ENCODE data around the gene MAP7. TPM values are rescaled to one million over a fixed set of nuclear protein-coding genes. Genes with fewer than 3 reads are reported as not detected.

MAP7 gene
- total RNA-seq, 1 donor from 2014 or later: 0.77 TPM

- Mint-ChIP-seq H3K27me3 (ENCODE audit: low read depth) (no peaks in the 10 kb centered on the region), H3K4me3 (ENCODE audit: unreplicated experiment) (no peak overlapping the region)
- TF ChIP-seq CTCF (IDR thresholded peaks at IDR 0.05): no peak
Observed at GRCh38 chr6:136343275-136343674, 206.9 kb downstream of the MAP7 start.

GRCh38 chr6:136341967-136342366, 208.3 kb downstream of the MAP7 start:
- H3K9me3 Mint-ChIP-seq (ENCODE audit: low read depth): no peaks in the 10 kb centered on the region
- no peak overlapping the region for H3K4me3 Mint-ChIP-seq (ENCODE audit: unreplicated experiment)
- H3K4me1 Mint-ChIP-seq (ENCODE audit: low read depth): peaks cover 12% of the 10 kb centered on the region
- no peaks in the 10 kb centered on the region for H3K27me3 Mint-ChIP-seq (ENCODE audit: low read depth)
- H3K36me3 Mint-ChIP-seq (ENCODE audit: low read depth): no peaks in the 10 kb centered on the region
- no peak overlapping the region for H3K27ac Mint-ChIP-seq (ENCODE audit: unreplicated experiment)
- no peak for DNase-seq (ENCODE audit: low spot score)
- TF ChIP-seq CTCF (IDR thresholded peaks at IDR 0.05): no peak

More at GRCh38 chr6:136343275-136343674, 206.9 kb downstream of the MAP7 start:
- H3K4me1 Mint-ChIP-seq (ENCODE audit: low read depth): peaks cover 12% of the 10 kb centered on the region
- H3K9me3 Mint-ChIP-seq (ENCODE audit: low read depth): no peaks in the 10 kb centered on the region
- H3K27ac Mint-ChIP-seq (ENCODE audit: unreplicated experiment): no peak overlapping the region
- no peaks in the 10 kb centered on the region for H3K36me3 Mint-ChIP-seq (ENCODE audit: low read depth)
- DNase-seq (ENCODE audit: low spot score): no peak

GRCh38 chr6:136341367-136341766, 208.9 kb downstream of the MAP7 start:
- Mint-ChIP-seq H3K4me1 (ENCODE audit: low read depth) (peaks cover 12% of the 10 kb centered on the region), H3K4me3 (ENCODE audit: unreplicated experiment) (no peak overlapping the region), H3K36me3 (ENCODE audit: low read depth) (no peaks in the 10 kb centered on the region), H3K27ac (ENCODE audit: unreplicated experiment) (no peak overlapping the region), H3K9me3 (ENCODE audit: low read depth) (no peaks in the 10 kb centered on the region), H3K27me3 (ENCODE audit: low read depth) (no peaks in the 10 kb centered on the region)
- TF ChIP-seq CTCF (IDR thresholded peaks at IDR 0.05): no peak
- no peak for DNase-seq (ENCODE audit: low spot score)

GRCh38 chr6:136338486-136338885, 211.7 kb downstream of the MAP7 start:
- H3K4me3 Mint-ChIP-seq (ENCODE audit: unreplicated experiment): no peak overlapping the region
- H3K4me1 Mint-ChIP-seq (ENCODE audit: low read depth): no peaks in the 10 kb centered on the region
- H3K27ac Mint-ChIP-seq (ENCODE audit: unreplicated experiment): no peak overlapping the region
- no peak for DNase-seq (ENCODE audit: low spot score)
- H3K9me3 Mint-ChIP-seq (ENCODE audit: low read depth): no peaks in the 10 kb centered on the region
- no peak for TF ChIP-seq CTCF (IDR thresholded peaks at IDR 0.05)
- H3K27me3 Mint-ChIP-seq (ENCODE audit: low read depth): no peaks in the 10 kb centered on the region
- H3K36me3 Mint-ChIP-seq (ENCODE audit: low read depth): no peaks in the 10 kb centered on the region

- no peak for DNase-seq (ENCODE audit: low spot score)
- H3K27ac Mint-ChIP-seq (ENCODE audit: unreplicated experiment): no peak overlapping the region
- TF ChIP-seq CTCF (IDR thresholded peaks at IDR 0.05): no peak
Observed at GRCh38 chr6:136337606-136338005, 212.6 kb downstream of the MAP7 start.

More at GRCh38 chr6:136337606-136338005, 212.6 kb downstream of the MAP7 start:
- H3K9me3 Mint-ChIP-seq (ENCODE audit: low read depth): no peaks in the 10 kb centered on the region
- no peaks in the 10 kb centered on the region for H3K36me3 Mint-ChIP-seq (ENCODE audit: low read depth)
- H3K4me3 Mint-ChIP-seq (ENCODE audit: unreplicated experiment): no peak overlapping the region
- H3K4me1 Mint-ChIP-seq (ENCODE audit: low read depth): no peaks in the 10 kb centered on the region
- H3K27me3 Mint-ChIP-seq (ENCODE audit: low read depth): no peaks in the 10 kb centered on the region
